Progenitor cell of endocrine pancreas (in vitro differentiated cells): ENCODE measurements around the gene SPATA3. TPM values are rescaled to one million over a fixed set of nuclear protein-coding genes. Genes with fewer than 3 reads are reported as not detected.

Experiments
- DNase-seq: peaks from one replicate; pipeline ENCODE4 v3.0.0; 2021; ENCODE audit warnings: low spot score; ENCODE audit not compliant: unreplicated experiment
- H3K27ac Mint-ChIP-seq: 2 replicates; pipeline ENCODE4 v1.8.0; 2021; ENCODE audit warnings: mild to moderate bottlenecking, moderate library complexity, mixed read lengths
- H3K27me3 Mint-ChIP-seq: 2 replicates; pipeline ENCODE4 v1.8.0; 2021; ENCODE audit warnings: mixed read lengths
- H3K36me3 Mint-ChIP-seq: 2 replicates; pipeline ENCODE4 v1.8.0; 2022; ENCODE audit warnings: mixed read lengths; ENCODE audit not compliant: insufficient read depth
- H3K4me1 Mint-ChIP-seq: 2 replicates; pipeline ENCODE4 v1.8.0; 2021; ENCODE audit warnings: low read depth, mixed read lengths
- H3K4me3 Mint-ChIP-seq: 2 replicates; pipeline ENCODE4 v1.8.0; 2021; ENCODE audit warnings: low read depth, mild to moderate bottlenecking, moderate library complexity, mixed read lengths
- H3K9me3 Mint-ChIP-seq: 2 replicates; pipeline ENCODE4 v1.8.0; 2021; ENCODE audit warnings: low read depth, mixed read lengths
- total RNA-seq: library from RNA; stranded (reverse); gene quantifications from 2 replicates; pipeline ENCODE4 v1.2.1, GENCODE V29; 2021
- TF ChIP-seq, protein P1 (sequence below): fragments of 200-600 bp; sonication (generic); IDR thresholded peaks from one replicate; pipeline ENCODE4 v1.5.0; 2021; ENCODE audit warnings: antibody characterized with exemption, mild to moderate bottlenecking; ENCODE audit not compliant: unreplicated experiment

Gene SPATA3
- total RNA-seq, 1 donor from 2014 or later, result not detected

DNA sequence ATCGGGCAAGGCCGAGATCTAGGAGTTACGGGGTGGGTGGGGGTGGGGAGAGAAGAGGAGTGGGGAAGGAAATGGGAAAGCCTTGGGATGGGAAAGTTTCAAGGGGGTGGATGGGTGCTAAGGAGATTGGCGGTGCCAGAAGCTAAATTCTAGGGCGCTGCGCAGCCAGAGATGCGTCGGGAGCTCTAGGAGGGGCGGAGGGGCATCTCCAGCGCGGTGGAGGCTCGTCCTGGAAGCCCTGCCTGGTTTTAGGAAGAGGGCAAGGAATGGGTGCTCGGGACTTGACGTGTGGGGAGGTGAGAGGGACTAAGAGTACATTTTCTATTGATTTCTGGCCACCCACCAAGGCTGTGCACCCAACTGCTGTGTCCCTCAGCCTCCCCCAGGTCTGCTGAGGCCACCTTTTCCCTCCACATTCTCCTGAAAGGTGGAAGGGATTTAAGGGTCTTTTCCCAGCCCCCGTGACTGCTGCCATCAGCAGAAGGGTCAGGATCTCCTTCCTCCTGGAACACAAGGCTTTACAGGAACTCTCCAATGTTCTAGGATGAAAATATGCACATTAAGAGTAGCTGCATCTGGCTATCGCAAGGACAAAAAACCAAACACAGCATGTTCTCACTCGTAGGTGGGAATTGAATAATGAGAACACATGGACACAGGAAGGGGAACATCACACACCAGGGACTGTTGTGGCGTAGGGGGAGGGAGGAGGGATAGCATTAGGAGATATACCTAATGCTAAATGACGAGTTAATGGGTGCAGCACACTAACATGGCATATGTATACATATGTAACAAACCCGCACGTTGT is 42.8 kb downstream of the SPATA3 start:
- Mint-ChIP-seq H3K9me3 (no peaks in the 10 kb centered on the region), H3K27ac (no peak overlapping the region)
- no peak for DNase-seq

GRCh38 chr2:231039294-231039664 is 43.4 kb downstream of the SPATA3 start:
- peaks cover 4% of the 10 kb centered on the region for H3K36me3 Mint-ChIP-seq
- H3K4me1 Mint-ChIP-seq, result peaks cover 7% of the 10 kb centered on the region
- no peaks in the 10 kb centered on the region for H3K9me3 Mint-ChIP-seq
- H3K27me3 Mint-ChIP-seq, result peaks cover 41% of the 10 kb centered on the region
- TF ChIP-seq, protein P1, sequence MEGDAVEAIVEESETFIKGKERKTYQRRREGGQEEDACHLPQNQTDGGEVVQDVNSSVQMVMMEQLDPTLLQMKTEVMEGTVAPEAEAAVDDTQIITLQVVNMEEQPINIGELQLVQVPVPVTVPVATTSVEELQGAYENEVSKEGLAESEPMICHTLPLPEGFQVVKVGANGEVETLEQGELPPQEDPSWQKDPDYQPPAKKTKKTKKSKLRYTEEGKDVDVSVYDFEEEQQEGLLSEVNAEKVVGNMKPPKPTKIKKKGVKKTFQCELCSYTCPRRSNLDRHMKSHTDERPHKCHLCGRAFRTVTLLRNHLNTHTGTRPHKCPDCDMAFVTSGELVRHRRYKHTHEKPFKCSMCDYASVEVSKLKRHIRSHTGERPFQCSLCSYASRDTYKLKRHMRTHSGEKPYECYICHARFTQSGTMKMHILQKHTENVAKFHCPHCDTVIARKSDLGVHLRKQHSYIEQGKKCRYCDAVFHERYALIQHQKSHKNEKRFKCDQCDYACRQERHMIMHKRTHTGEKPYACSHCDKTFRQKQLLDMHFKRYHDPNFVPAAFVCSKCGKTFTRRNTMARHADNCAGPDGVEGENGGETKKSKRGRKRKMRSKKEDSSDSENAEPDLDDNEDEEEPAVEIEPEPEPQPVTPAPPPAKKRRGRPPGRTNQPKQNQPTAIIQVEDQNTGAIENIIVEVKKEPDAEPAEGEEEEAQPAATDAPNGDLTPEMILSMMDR, result no peak
- no peak overlapping the region for H3K4me3 Mint-ChIP-seq
- no peak for DNase-seq
- no peak overlapping the region for H3K27ac Mint-ChIP-seq

More for the DNA sequence above, 42.8 kb downstream of the SPATA3 start:
- TF ChIP-seq, protein P1, result no peak
- H3K36me3 Mint-ChIP-seq, result peaks cover 4% of the 10 kb centered on the region
- peaks cover 41% of the 10 kb centered on the region for H3K27me3 Mint-ChIP-seq
- peaks cover 13% of the 10 kb centered on the region for H3K4me1 Mint-ChIP-seq
- peak overlapping the region; percentile 69 for H3K4me3 Mint-ChIP-seq

DNA sequence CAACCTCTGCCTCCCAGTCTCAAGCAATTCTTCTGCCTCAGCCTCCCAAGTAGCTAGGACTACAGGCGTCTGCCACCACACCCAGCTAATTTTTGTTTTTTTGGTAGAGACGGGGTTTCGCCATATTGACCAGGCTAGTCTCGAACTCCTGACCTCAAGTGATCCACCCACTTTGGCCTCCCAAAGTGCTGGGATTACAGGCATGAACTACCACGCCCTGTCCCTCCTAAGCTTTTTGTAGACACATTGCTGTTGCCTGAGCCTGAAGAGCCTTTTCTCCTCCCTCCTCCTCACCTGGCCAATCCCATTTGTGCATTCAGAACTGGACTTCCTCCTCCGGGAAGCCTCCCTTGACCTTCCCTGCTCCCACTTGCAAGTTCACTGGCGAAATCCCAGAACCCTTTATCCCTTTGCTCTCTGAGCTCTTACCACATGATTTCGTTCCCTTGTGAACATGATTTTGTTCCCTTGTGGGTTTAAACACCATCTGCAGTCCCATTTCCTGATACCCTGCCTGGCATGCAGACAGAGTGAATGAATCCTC is 44.0 kb downstream of the SPATA3 start:
- H3K4me1 Mint-ChIP-seq, result peaks cover 4% of the 10 kb centered on the region
- no peak overlapping the region for H3K27ac Mint-ChIP-seq
- peaks cover 41% of the 10 kb centered on the region for H3K27me3 Mint-ChIP-seq
- peaks cover 4% of the 10 kb centered on the region for H3K36me3 Mint-ChIP-seq
- DNase-seq, result no peak
- TF ChIP-seq, protein P1, result no peak
- no peak overlapping the region for H3K4me3 Mint-ChIP-seq
- no peaks in the 10 kb centered on the region for H3K9me3 Mint-ChIP-seq

- no peak overlapping the region for H3K27ac Mint-ChIP-seq
- peaks cover 34% of the 10 kb centered on the region for H3K27me3 Mint-ChIP-seq
- H3K4me1 Mint-ChIP-seq, result peaks cover 3% of the 10 kb centered on the region
- H3K36me3 Mint-ChIP-seq, result peaks cover 4% of the 10 kb centered on the region
- no peaks in the 10 kb centered on the region for H3K9me3 Mint-ChIP-seq
- TF ChIP-seq, protein P1, result no peak
- H3K4me3 Mint-ChIP-seq, result no peak overlapping the region
- no peak for DNase-seq
Observed at GRCh38 chr2:231041061-231041689, 45.3 kb downstream of the SPATA3 start.

DNA sequence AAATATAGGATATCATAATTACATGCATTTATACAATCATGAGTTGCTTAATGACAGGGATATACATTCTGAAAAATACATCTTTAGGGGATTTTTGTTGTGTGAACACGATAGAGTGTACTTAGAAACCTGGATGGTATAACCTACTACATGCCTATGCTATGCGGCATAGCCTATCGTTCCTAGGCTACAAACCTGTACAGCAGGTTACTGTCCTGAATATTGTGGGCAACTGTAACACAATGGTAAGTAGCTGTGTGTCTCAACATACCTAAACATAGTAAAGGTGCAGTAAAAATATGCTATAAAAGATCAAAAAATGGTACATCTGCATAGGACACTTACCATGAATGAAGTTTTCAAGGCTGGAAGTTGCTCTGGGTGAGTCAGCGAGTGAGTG is 47.9 kb downstream of the SPATA3 start:
- Mint-ChIP-seq H3K4me1 (peaks cover 9% of the 10 kb centered on the region), H3K4me3 (no peak overlapping the region), H3K27me3 (peaks cover 16% of the 10 kb centered on the region), H3K36me3 (peaks cover 4% of the 10 kb centered on the region), H3K9me3 (no peaks in the 10 kb centered on the region), H3K27ac (no peak overlapping the region)
- DNase-seq, result no peak
- TF ChIP-seq, protein P1, result no peak
